IPS DF 6.9 (cell line): Measurements from ENCODE around the gene TCHH.

Experiments
- DNase-seq: peaks from one replicate; pipeline ENCODE4 v3.0.0-alpha.2; 2013; ENCODE audit warnings: low read depth, low spot score
- H3K27ac ChIP-seq: one replicate; pipeline ENCODE4 v1.5.1; 2013; ENCODE audit warnings: low read length, control low read depth
- H3K27me3 ChIP-seq: 2 replicates; pipeline ENCODE4 v1.6.1; 2013; ENCODE audit warnings: mild to moderate bottlenecking, low read length; ENCODE audit not compliant: control insufficient read depth, insufficient read depth
- H3K36me3 ChIP-seq: 2 replicates; pipeline ENCODE4 v1.6.1; 2013; ENCODE audit warnings: low read length; ENCODE audit not compliant: control insufficient read depth, insufficient read depth
- H3K4me1 ChIP-seq: 2 replicates; pipeline ENCODE4 v1.6.1; 2013; ENCODE audit warnings: low read length; ENCODE audit not compliant: control insufficient read depth, insufficient read depth
- H3K4me3 ChIP-seq: 2 replicates; pipeline ENCODE4 v1.5.1; 2013; ENCODE audit warnings: mild to moderate bottlenecking, low read length
- H3K9me3 ChIP-seq: 2 replicates; pipeline ENCODE4 v1.6.1; 2013; ENCODE audit warnings: low read length, inconsistent platforms; ENCODE audit not compliant: control insufficient read depth, insufficient read depth
- WGBS: extraction: QIAGEN DNeasy Blood & Tissue Kit; methylation state at CpG from one replicate; pipeline ENCODE4 v1.1.7; 2013; ENCODE audit warnings: mixed read lengths, missing lambda C conversion rate; ENCODE audit not compliant: insufficient read length, insufficient coverage; 5-methylcytosine and 5-hydroxymethylcytosine counted together

Gene TCHH, protein sequence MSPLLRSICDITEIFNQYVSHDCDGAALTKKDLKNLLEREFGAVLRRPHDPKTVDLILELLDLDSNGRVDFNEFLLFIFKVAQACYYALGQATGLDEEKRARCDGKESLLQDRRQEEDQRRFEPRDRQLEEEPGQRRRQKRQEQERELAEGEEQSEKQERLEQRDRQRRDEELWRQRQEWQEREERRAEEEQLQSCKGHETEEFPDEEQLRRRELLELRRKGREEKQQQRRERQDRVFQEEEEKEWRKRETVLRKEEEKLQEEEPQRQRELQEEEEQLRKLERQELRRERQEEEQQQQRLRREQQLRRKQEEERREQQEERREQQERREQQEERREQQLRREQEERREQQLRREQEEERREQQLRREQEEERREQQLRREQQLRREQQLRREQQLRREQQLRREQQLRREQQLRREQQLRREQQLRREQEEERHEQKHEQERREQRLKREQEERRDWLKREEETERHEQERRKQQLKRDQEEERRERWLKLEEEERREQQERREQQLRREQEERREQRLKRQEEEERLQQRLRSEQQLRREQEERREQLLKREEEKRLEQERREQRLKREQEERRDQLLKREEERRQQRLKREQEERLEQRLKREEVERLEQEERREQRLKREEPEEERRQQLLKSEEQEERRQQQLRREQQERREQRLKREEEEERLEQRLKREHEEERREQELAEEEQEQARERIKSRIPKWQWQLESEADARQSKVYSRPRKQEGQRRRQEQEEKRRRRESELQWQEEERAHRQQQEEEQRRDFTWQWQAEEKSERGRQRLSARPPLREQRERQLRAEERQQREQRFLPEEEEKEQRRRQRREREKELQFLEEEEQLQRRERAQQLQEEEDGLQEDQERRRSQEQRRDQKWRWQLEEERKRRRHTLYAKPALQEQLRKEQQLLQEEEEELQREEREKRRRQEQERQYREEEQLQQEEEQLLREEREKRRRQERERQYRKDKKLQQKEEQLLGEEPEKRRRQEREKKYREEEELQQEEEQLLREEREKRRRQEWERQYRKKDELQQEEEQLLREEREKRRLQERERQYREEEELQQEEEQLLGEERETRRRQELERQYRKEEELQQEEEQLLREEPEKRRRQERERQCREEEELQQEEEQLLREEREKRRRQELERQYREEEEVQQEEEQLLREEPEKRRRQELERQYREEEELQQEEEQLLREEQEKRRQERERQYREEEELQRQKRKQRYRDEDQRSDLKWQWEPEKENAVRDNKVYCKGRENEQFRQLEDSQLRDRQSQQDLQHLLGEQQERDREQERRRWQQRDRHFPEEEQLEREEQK (N-terminal part only)

DNA sequence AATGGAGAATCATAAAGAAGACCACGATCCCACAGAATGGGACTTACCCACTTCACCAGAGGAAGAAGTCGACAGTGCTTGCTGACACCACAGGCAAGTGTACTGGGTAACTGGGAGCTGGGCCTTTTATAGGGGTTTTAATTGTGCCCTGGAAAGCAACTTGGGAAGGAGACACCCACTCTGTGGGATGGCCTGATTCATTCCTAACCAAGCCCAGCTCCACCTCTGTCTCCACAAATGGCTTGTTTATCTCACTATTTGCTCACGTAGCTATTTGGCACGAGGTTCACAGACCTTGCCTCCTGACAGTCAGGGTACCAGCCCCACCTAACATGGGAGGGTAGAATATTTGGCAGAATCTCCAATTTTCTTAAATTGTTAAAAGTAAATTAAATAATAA is at the start of gene TCHH:
TSS of gene TCHH (minus strand) at position 101 of the 400 bp plus-strand sequence. CDS start 1,364 bp downstream, outside the sequence.
- peaks cover 2% of the 10 kb centered on the region for H3K4me1 ChIP-seq
- H3K27ac ChIP-seq: no peak within 1 kb of the TSS
- H3K9me3 ChIP-seq: no peaks in the 10 kb centered on the region
- no CpG with 5 or more reads among the region's 4 CpGs for WGBS
- H3K27me3 ChIP-seq: peaks cover 45% of the 10 kb centered on the region
- H3K4me3 ChIP-seq: no peak within 1 kb of the TSS
- no peak for DNase-seq
- H3K36me3 ChIP-seq: no peaks in the 10 kb centered on the region

DNA sequence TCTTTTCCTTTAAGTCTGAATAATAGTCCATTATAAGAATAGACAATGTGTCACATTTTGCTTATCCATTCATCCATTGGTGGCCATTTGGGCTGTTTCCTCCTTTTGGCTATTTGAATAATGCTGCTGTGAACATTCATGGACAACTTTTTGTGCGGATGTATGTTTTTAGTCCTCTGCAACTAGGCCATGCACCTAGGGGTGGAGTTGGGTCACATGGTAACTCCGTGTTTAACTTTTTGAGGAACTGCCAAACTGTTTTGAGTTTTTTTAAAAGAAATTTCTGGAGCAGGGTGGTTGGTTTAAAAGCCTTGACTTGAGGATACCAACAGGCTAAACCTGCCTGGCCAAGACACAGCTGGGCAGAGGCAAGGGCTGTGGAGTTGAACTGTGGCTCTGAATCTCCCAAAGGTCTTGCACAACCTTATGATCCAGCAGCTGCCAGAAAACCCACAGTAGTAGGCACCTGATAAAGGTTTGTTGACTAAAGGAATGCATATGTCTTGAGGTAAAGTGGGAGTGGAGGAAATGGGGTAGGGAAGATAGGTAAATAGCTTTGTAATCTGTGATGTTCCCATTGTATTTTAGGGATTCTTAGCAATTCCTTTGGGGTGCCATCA is 49.4 kb upstream of the TCHH start:
- Histone ChIP-seq H3K4me1 (no peaks in the 10 kb centered on the region), H3K9me3 (no peaks in the 10 kb centered on the region)
- WGBS: no CpG with 5 or more reads among the region's 2 CpGs

DNA sequence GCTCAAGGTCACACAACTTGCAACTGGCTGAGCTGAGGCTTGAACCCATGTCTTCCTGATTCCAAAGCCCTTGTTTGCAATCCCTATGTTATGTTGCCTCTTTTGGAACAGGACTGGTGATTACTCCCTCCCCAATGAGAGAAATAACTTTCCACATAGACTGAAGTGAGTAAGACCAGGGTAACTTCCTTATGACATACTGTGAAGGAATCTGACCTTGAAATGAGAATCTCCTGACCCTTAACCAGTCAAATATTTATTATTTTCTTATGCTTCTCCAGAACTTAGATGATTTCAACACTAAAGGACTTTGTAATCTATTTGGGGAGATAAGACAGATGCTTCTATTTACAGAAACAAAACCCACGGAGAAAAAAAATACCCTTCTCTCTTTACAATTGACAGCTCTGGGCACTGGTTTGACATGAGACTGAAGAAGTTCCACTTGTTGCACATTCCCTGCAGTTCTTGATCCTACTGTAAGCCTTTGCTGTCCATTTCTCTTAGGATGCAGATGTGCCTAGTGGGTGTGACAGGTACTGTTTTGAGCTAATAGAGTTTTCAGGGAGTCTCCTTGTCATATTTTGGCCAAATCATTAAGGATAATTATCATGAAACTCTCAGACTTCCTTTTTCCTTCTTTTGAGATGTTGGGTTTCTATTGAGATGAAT is 47.7 kb upstream of the TCHH start:
- no peaks in the 10 kb centered on the region for H3K4me1 ChIP-seq
- no peaks in the 10 kb centered on the region for H3K9me3 ChIP-seq
- H3K36me3 ChIP-seq: no peaks in the 10 kb centered on the region
- H3K27me3 ChIP-seq: no peaks in the 10 kb centered on the region; the same call in 1 of the 2 replicates
- WGBS: no CpG with 5 or more reads among the region's 1 CpG
- H3K27ac ChIP-seq: no peak overlapping the region
- DNase-seq: no peak
- no peak overlapping the region for H3K4me3 ChIP-seq

More for the DNA sequence above, 49.4 kb upstream of the TCHH start:
- no peak overlapping the region for H3K4me3 ChIP-seq
- no peaks in the 10 kb centered on the region; the same call in 1 of the 2 replicates for H3K27me3 ChIP-seq
- H3K27ac ChIP-seq: no peak overlapping the region
- no peak for DNase-seq
- H3K36me3 ChIP-seq: no peaks in the 10 kb centered on the region

DNA sequence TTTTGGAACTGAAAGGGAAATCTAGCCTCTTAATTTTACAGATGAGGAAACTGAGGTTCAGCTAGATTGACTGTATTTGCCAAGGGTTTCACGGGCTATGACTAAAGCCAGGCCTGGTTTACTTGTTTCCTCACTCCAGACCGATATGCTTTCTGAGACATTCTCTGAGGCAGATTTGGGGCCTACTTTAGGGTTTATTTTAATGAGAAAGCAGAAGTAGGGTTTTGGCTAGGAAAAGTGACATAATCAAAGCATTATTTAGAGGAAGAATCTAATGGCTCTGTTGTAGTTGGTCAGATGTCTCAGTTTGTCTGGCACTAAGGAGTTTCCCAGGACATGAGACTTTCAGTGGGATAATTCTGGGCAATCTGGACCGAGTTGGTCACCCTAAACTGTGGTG is 45.3 kb upstream of the TCHH start:
- H3K9me3 ChIP-seq: no peaks in the 10 kb centered on the region
- no peaks in the 10 kb centered on the region; the same call in 1 of the 2 replicates for H3K27me3 ChIP-seq

DNA sequence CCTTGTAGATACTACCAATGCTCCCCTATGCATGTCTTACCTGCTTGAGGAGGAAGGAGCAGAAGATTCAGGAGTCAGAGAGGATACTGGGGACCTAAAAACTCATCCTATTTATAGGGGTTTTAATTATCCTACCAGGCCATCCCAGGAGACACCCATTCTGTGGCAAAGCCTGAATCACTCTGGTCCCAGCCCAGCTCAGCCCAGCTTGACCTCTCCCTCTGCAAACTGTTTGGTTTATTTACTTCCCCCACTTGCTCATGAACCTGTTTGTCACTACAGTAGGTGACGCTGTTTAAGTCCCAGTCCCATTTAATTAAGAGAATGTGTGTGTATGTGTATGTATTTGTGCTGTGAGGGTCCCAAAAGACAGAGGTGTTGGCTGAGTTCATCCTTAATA is 43.9 kb upstream of the TCHH start, which contains the start of gene RPTN:
TSS of gene RPTN (minus strand) at position 85 of the 400 bp plus-strand sequence. CDS start 1,339 bp downstream, outside the sequence.
- no peaks in the 10 kb centered on the region for H3K9me3 ChIP-seq
- no peak for DNase-seq
- no peaks in the 10 kb centered on the region for H3K27me3 ChIP-seq
- H3K4me3 ChIP-seq: no peak within 1 kb of the TSS
- no CpG with 5 or more reads among the region's 1 CpG for WGBS
- no peaks in the 10 kb centered on the region for H3K36me3 ChIP-seq
- H3K27ac ChIP-seq: no peak within 1 kb of the TSS
- no peaks in the 10 kb centered on the region for H3K4me1 ChIP-seq

More for the DNA sequence above, 45.3 kb upstream of the TCHH start:
- H3K4me1 ChIP-seq: no peaks in the 10 kb centered on the region
- no CpG with 5 or more reads among the region's 3 CpGs for WGBS
- no peak overlapping the region for H3K27ac ChIP-seq
- no peaks in the 10 kb centered on the region for H3K36me3 ChIP-seq
- H3K4me3 ChIP-seq: no peak overlapping the region
- no peak for DNase-seq

DNA sequence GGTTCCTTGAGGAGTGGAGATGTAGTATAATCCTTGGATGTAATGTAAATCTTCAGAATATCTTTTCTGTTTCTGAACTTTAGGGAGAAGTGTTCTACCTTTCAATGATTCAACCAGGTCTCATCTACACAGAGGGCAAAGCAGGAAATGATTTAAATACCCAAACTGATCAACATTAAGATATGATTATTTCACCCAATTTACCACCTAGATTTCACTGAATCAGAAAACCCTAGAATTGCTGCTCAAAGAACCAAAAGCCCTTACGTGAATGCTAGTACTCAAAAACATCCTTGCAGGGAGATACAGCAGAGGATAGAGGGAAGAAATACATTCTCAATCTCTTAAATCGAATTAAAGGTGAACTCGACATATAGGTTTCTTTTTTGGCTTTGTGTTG is 38.8 kb upstream of the TCHH start:
- no peaks in the 10 kb centered on the region for H3K4me1 ChIP-seq
- H3K36me3 ChIP-seq: no peaks in the 10 kb centered on the region
- no peak overlapping the region for H3K4me3 ChIP-seq
- no peak for DNase-seq
- no CpG with 5 or more reads among the region's 3 CpGs for WGBS
- H3K27me3 ChIP-seq: no peaks in the 10 kb centered on the region
- no peak overlapping the region for H3K27ac ChIP-seq
- no peaks in the 10 kb centered on the region; the same call in 1 of the 2 replicates for H3K9me3 ChIP-seq

DNA sequence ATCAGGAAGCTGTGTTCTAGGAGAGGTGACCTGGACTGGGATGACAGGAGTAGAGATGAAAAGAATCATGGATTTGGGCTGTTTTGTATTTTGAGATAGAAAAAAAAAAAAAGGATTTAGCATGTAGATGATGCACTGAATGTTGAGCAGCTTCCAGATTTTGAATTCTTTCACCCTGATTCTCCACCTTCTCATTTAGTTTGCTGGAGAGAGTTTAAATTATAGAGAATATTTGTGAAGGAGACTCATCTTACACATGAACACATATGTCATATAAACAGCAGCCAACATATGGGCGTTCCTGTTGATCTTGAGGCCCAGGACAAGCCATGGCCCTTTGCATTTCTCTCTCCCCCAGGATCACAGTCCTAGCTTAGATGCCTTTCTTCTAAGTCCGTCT is 36.4 kb upstream of the TCHH start:
- Histone ChIP-seq H3K27ac (no peak overlapping the region), H3K9me3 (peaks cover under 1% of the 10 kb centered on the region; the same call in 1 of the 2 replicates), H3K27me3 (no peaks in the 10 kb centered on the region), H3K36me3 (no peaks in the 10 kb centered on the region), H3K4me1 (no peaks in the 10 kb centered on the region), H3K4me3 (no peak overlapping the region)
- WGBS: no CpG with 5 or more reads among the region's 2 CpGs
- no peak for DNase-seq

DNA sequence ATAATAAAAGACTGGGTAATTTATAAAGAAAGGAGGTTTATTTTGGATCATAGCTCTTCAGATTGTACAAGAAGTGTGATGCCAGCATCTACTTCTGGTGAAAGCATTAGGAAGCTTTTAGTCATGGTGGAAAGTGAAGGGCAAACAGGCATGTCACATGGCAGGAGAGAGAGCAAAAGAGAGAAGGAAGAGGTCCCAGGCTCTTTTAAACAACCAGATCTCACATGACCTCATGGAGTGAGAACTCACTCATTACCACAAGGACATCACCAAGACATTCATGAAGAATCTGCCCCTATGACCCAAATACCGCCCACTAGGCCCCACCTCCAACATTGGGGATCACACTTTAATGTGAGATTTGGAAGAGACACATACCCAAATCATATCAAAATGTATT is 33.7 kb upstream of the TCHH start:
- Histone ChIP-seq H3K4me3 (no peak overlapping the region), H3K36me3 (no peaks in the 10 kb centered on the region), H3K27me3 (no peaks in the 10 kb centered on the region), H3K9me3 (peaks cover 3% of the 10 kb centered on the region; the same call in 1 of the 2 replicates), H3K27ac (no peak overlapping the region), H3K4me1 (no peaks in the 10 kb centered on the region)
- no peak for DNase-seq
- WGBS: no CpG with 5 or more reads among the region's 1 CpG

DNA sequence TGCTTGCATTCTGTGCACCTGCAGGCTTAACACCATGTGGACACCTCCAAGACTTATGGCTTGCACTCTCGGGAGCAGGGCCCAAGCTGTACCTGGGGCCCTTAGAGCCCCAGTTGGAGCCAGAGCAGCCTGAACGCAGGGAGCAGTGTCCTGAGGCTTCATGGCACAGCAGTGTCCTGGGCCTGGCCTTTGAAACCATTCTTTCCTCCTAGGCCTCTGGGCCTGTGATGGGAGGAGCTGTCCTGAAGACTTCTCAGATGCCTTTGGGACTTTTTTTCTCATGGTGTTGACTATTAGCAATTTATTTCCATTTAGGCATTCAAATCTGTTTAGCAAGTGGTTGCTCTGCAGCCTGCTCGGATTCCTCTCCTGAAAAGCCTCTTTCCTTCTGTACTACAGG is 32.8 kb upstream of the TCHH start:
- Histone ChIP-seq H3K4me1 (no peaks in the 10 kb centered on the region), H3K27me3 (no peaks in the 10 kb centered on the region), H3K36me3 (no peaks in the 10 kb centered on the region), H3K4me3 (no peak overlapping the region), H3K9me3 (peaks cover 3% of the 10 kb centered on the region; the same call in 1 of the 2 replicates), H3K27ac (no peak overlapping the region)
- DNase-seq: no peak
- WGBS: no CpG with 5 or more reads among the region's 3 CpGs
